ENCODE data around the gene HNF4A.

HNF4A gene

GRCh38 chr20:44445742-44446710, 90.5 kb downstream of the HNF4A start (continued):
- TF ChIP-seq ZNF777 (tag by site-specific recombination; IDR thresholded peaks at IDR 0.05; ENCODE audit: borderline replicate concordance) (no peak), ZNF416 (tag by site-specific recombination; IDR thresholded peaks at IDR 0.05) (no peak), ZNF398 (tag by site-specific recombination; IDR thresholded peaks at IDR 0.05) (no peak), ZNF488 (tag by site-specific recombination; IDR thresholded peaks at IDR 0.05) (no peak), ZNF48 (tag by site-specific recombination; IDR thresholded peaks at IDR 0.05) (no peak), ZNF544 (tag by site-specific recombination; IDR thresholded peaks at IDR 0.05) (no peak), SP2 (tag by site-specific recombination; IDR thresholded peaks at IDR 0.05) (no peak), OVOL3 (tag by site-specific recombination; IDR thresholded peaks at IDR 0.05) (no peak), ZNF221 (tag by site-specific recombination; IDR thresholded peaks at IDR 0.05; ENCODE audit: borderline replicate concordance) (no peak), ZNF19 (tag by site-specific recombination; IDR thresholded peaks at IDR 0.05; ENCODE audit: low read depth) (no peak)

- POLR2A ChIA-PET, result no interaction called here
- no peaks in the 10 kb centered on the region for H3K9me3 ChIP-seq (ENCODE audit: control insufficient read depth, insufficient read depth, low read depth, low read length)
- no peak overlapping the region for H3K27ac ChIP-seq (ENCODE audit: extremely low read depth, low read depth, low read length)
- H3K4me3 ChIP-seq (ENCODE audit: low read depth, low read length), result no peak overlapping the region
- CTCF ChIA-PET, result interaction anchor here (0.6 to 0.7 kb wide), 2 partner anchors 170 to 180 kb away, joined by 3 to 4 read pairs; no protein-coding TSS in a partner anchor
- H3K36me3 ChIP-seq (ENCODE audit: control insufficient read depth in 2 of 2, insufficient read depth in 1 of 2, low read length in 2 of 2), result no peaks in the 10 kb centered on the region
- TF ChIP-seq ZNF623 (tag by site-specific recombination; IDR thresholded peaks at IDR 0.05), result peak; percentile 87
- no peak for TF ChIP-seq ZSCAN16 (tag by site-specific recombination; IDR thresholded peaks at IDR 0.05)
- TF ChIP-seq ZXDB (tag by site-specific recombination; IDR thresholded peaks at IDR 0.05), result no peak
- no peak for TF ChIP-seq RBAK (tag by site-specific recombination; IDR thresholded peaks at IDR 0.05)
- no peak for TF ChIP-seq ZNF768 (tag by site-specific recombination; IDR thresholded peaks at IDR 0.05)
- TF ChIP-seq ZNF692 (tag by site-specific recombination; IDR thresholded peaks at IDR 0.05), result peak; percentile 20; the same call in 1 of the 2 replicates
- TF ChIP-seq ZNF121 (tag by site-specific recombination; IDR thresholded peaks at IDR 0.05), result no peak
- no peaks in the 10 kb centered on the region for H3K4me1 ChIP-seq (ENCODE audit: control insufficient read depth, insufficient read depth, low read length)
These were observed 92.4 kb downstream of the HNF4A start for GRCh38 chr20:44447827-44448419.
